Spleen (tissue), 7 donors: ENCODE results near the gene TMCC3.

Experiments used
- POLR2A ChIP-seq, 3 donors: fragments of 450-650 bp; IDR thresholded peaks; one replicate each; pipeline ENCODE4 v1.5.1; 2017; ENCODE audit warnings: antibody characterized with exemption in 3 of 3, mild to moderate bottlenecking in 1 of 3
- TF ChIP-seq, protein P1 (sequence below), 11 experiments: fragments of 200-600 bp in 7 of 11; fragments of 450-650 bp in 4 of 11; sonication (generic) in 4 of 11; IDR thresholded peaks in 8 of 11; conservative IDR thresholded peaks in 3 of 11; 1 replicate in 7 of 11; 2 replicates in 4 of 11; pipeline versions ENCODE4 v1.4.0 to v1.8.0; 2016 to 2021; ENCODE audit warnings: antibody characterized with exemption in 11 of 11, inconsistent platforms in 4 of 11, mild to moderate bottlenecking in 1 of 11
- donor health status: DM: no; HTN: no; CAD: no; lungs with moderate emphysema.
- donor health status: DM: no; HTN: no; CAD: no.
- donor health status: DM: no; HTN: no; CAD: no.

DNA sequence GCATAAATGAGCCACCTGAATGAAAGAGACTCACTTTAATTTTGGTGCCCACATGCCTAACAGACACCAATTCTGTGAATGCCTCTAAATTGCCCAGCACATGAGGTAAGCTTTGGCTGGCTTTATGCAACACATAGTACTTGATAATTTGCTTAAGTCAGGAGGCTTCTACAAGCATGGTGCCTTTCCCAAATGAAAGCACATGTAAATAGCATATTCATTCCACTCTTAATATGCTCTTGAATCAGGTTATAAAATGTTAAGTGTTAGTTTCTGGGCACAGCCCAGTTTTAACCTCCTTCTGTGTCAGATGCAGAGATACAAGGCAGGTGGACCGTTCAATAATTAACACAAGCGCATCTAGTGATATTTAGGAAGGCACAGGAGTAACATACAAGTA lies 15.6 kb downstream of the TMCC3 start:
- TF ChIP-seq, protein P1, sequence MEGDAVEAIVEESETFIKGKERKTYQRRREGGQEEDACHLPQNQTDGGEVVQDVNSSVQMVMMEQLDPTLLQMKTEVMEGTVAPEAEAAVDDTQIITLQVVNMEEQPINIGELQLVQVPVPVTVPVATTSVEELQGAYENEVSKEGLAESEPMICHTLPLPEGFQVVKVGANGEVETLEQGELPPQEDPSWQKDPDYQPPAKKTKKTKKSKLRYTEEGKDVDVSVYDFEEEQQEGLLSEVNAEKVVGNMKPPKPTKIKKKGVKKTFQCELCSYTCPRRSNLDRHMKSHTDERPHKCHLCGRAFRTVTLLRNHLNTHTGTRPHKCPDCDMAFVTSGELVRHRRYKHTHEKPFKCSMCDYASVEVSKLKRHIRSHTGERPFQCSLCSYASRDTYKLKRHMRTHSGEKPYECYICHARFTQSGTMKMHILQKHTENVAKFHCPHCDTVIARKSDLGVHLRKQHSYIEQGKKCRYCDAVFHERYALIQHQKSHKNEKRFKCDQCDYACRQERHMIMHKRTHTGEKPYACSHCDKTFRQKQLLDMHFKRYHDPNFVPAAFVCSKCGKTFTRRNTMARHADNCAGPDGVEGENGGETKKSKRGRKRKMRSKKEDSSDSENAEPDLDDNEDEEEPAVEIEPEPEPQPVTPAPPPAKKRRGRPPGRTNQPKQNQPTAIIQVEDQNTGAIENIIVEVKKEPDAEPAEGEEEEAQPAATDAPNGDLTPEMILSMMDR (IDR thresholded peaks at IDR 0.05 in 8 of 11, conservative IDR thresholded peaks at IDR 0.05 in 3 of 11), result no peak
- TF ChIP-seq POLR2A (IDR thresholded peaks at IDR 0.05), result no peak
